HepG2 (cell line): ENCODE measurements around the gene C1QL4. TPM values are rescaled to one million over a fixed set of nuclear protein-coding genes. Genes with fewer than 3 reads are reported as not detected.
A peak's percentile ranks its signal among the peaks of the same experiment; 100 is the strongest.

Experiments
- ESRRA ChIP-seq: sonication (generic); formaldehyde crosslinking; IDR thresholded peaks from 2 replicates; pipeline ENCODE4 v1.5.1; 2020; ENCODE audit warnings: mild to moderate bottlenecking, low read depth, missing genetic modification reagents
- GATA4 ChIP-seq: sonication (generic); IDR thresholded peaks from 2 replicates; pipeline ENCODE4 v1.6.1; 2016; ENCODE audit warnings: antibody characterized with exemption, low read depth, borderline replicate concordance
- GLI4 ChIP-seq: sonication (generic); formaldehyde crosslinking; IDR thresholded peaks from 2 replicates; pipeline ENCODE4 v1.5.1; 2020; ENCODE audit warnings: missing genetic modification reagents, mild to moderate bottlenecking, moderate library complexity, borderline replicate concordance
- KMT2B ChIP-seq: IDR thresholded peaks from 2 replicates; pipeline ENCODE4 v1.6.1; 2016; ENCODE audit warnings: missing genetic modification reagents, missing compliant biosample characterization
- NR3C1 ChIP-seq: sonication (generic); formaldehyde crosslinking; IDR thresholded peaks from 2 replicates; pipeline ENCODE4 v1.4.0; 2020; ENCODE audit warnings: missing genetic modification reagents
- PHF20 ChIP-seq: sonication (generic); formaldehyde crosslinking; IDR thresholded peaks from 2 replicates; pipeline ENCODE4 v1.5.0; 2020; ENCODE audit warnings: mild to moderate bottlenecking, missing genetic modification reagents
- PHF8 ChIP-seq: sonication (generic); formaldehyde crosslinking; IDR thresholded peaks from 2 replicates; pipeline ENCODE4 v1.5.0; 2020; ENCODE audit warnings: missing genetic modification reagents
- SCMH1 ChIP-seq: sonication (generic); formaldehyde crosslinking; IDR thresholded peaks from 2 replicates; pipeline ENCODE4 v1.9.0; 2021; ENCODE audit warnings: missing genetic modification reagents, mild to moderate bottlenecking, borderline replicate concordance
- SSRP1 ChIP-seq: IDR thresholded peaks from 2 replicates; pipeline ENCODE4 v1.6.1; 2016; ENCODE audit warnings: control low read depth
- TEAD2 ChIP-seq: sonication (generic); formaldehyde crosslinking; IDR thresholded peaks from 2 replicates; pipeline ENCODE4 v1.9.0; 2021; ENCODE audit warnings: missing genetic modification reagents
- TRIM24 ChIP-seq: sonication (generic); formaldehyde crosslinking; IDR thresholded peaks from 2 replicates; pipeline ENCODE4 v1.8.0; 2022; ENCODE audit warnings: mild to moderate bottlenecking, missing genetic modification reagents
- ZBTB21 ChIP-seq: sonication (generic); formaldehyde crosslinking; IDR thresholded peaks from 2 replicates; pipeline ENCODE4 v1.4.0; 2020; ENCODE audit warnings: missing genetic modification reagents
- ZFX ChIP-seq: sonication (generic); formaldehyde crosslinking; IDR thresholded peaks from 2 replicates; pipeline ENCODE4 v1.4.0; 2020; ENCODE audit warnings: mild to moderate bottlenecking, low read depth, missing genetic modification reagents, moderate library complexity
- ZIK1 ChIP-seq: sonication (generic); formaldehyde crosslinking; IDR thresholded peaks from 2 replicates; pipeline ENCODE4 v1.5.0; 2020; ENCODE audit warnings: mild to moderate bottlenecking, low read depth, missing genetic modification reagents, borderline replicate concordance
- ZNF335 ChIP-seq: sonication (generic); formaldehyde crosslinking; IDR thresholded peaks from 2 replicates; pipeline ENCODE4 v1.4.0; 2020; ENCODE audit warnings: missing genetic modification reagents
- ZNF383 ChIP-seq: sonication (generic); formaldehyde crosslinking; IDR thresholded peaks from 2 replicates; pipeline ENCODE4 v1.4.0; 2020; ENCODE audit warnings: missing genetic modification reagents, mild to moderate bottlenecking, borderline replicate concordance
- ZZZ3 ChIP-seq: sonication (generic); formaldehyde crosslinking; IDR thresholded peaks from 2 replicates; pipeline ENCODE4 v1.4.0; 2020; ENCODE audit warnings: missing genetic modification reagents, mild to moderate bottlenecking, borderline replicate concordance
- polyA plus RNA-seq, 8 experiments: library from polyadenylated mRNA; depleted of rRNA in 3 of 8; stranded (reverse) in 7 of 8; unstranded in 1 of 8; fragments of >200 nt; fragmentation: Illumina TruSeq in 4 of 8; extraction: Trizol in 4 of 8; gene quantifications; 2 replicates each; pipeline versions ENCODE4 v1.2.1 to v1.2.3, GENCODE V29; 2011 to 2016; ENCODE audit warnings: low read depth in 4 of 8, missing spikeins in 1 of 8, mixed read lengths in 1 of 8; ENCODE audit not compliant: insufficient read depth in 1 of 8
- total RNA-seq, 5 experiments: library from RNA; depleted of rRNA; stranded (reverse); fragments of >200 nt; fragmentation: Illumina TruSeq; extraction: Trizol; gene quantifications; 2 replicates each; pipeline ENCODE4 v1.2.3, GENCODE V29; 2016; ENCODE audit warnings: low read depth in 1 of 5
- TF ChIP-seq, protein P1 (sequence below): sonication (generic); formaldehyde crosslinking; IDR thresholded peaks from 2 replicates; pipeline ENCODE4 v1.8.0; 2022; ENCODE audit warnings: mild to moderate bottlenecking, missing genetic modification reagents, borderline replicate concordance
- TF ChIP-seq, protein P2 (sequence below): sonication (generic); formaldehyde crosslinking; IDR thresholded peaks from 2 replicates; pipeline ENCODE4 v1.4.0; 2020; ENCODE audit warnings: missing genetic modification reagents
- TF ChIP-seq, protein P3 (sequence below), 2 experiments: fragments of 450-650 bp in 1 of 2; sonication (generic) in 1 of 2; formaldehyde crosslinking; IDR thresholded peaks; 2 replicates each; pipeline versions ENCODE4 v1.5.0 to v1.8.0; 2020 to 2022; ENCODE audit warnings: mild to moderate bottlenecking in 1 of 2, missing genetic modification reagents in 1 of 2
- TF ChIP-seq, protein P4 (sequence below): sonication (generic); formaldehyde crosslinking; IDR thresholded peaks from 2 replicates; pipeline ENCODE4 v1.8.1; 2023; ENCODE audit warnings: mild to moderate bottlenecking, moderate library complexity, missing genetic modification reagents
- TF ChIP-seq, protein P5 (sequence below): sonication (generic); formaldehyde crosslinking; IDR thresholded peaks from 2 replicates; pipeline ENCODE4 v1.4.0; 2020; ENCODE audit warnings: missing genetic modification reagents

The C1QL4 gene
- total and polyA plus RNA-seq, 2 of the 13 experiments (the other 11 are each of a cell fraction or from before 2014, with no cell fraction given), result 0.03 TPM; not detected in 1

DNA sequence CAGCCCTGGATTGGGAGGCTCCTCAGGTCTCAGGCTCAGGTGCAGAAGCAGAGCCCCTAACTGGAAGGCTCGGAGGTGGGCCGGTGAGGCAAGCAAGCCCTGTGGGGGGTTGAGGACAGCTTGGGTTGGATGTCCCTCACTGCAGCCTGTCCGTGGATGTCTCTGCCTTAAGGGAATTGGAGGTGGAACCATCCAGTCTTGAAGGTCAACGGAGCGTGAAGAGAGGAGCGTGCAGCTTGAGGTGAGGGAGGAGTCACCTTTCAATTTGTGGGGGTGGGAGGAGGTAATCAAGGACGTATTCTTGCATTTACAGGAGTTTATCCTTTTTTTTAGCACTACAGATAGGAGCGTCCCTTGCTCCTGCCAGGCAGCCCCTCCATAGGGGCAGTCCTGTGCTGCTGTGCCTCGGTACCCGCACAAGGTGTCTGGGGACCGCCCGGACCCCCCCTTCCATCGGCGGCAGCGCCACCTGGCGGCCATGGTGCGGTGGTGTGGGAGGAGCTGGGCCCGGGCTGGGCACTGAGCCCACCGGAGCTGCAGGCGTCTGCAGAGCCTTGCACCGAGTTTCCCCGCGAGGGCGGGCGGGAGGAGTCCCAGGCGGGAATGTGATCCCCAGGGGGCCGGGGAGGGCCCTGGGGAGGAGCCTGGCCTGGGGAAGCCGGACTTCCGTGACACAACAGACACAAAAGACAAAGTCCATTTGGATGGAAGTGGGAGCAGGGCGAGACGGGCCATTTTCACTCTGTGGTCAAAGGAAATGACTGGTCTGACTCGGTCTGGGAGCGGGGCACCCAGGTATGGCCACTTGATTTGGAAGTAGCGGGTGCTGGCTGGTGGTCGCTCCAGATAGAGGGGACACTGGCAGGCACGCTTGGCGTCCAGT, 10.6 kb upstream of the C1QL4 start (continued):
- TF ChIP-seq, protein P1, sequence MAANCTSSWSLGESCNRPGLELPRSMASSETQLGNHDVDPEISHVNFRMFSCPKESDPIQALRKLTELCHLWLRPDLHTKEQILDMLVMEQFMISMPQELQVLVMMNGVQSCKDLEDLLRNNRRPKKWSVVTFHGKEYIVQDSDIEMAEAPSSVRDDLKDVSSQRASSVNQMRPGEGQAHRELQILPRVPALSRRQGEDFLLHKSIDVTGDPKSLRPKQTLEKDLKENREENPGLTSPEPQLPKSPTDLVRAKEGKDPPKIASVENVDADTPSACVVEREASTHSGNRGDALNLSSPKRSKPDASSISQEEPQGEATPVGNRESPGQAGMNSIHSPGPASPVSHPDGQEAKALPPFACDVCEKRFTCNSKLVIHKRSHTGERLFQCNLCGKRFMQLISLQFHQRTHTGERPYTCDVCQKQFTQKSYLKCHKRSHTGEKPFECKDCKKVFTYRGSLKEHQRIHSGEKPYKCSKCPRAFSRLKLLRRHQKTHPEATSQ (CRISPR knock-in tag), result peak; percentile 76; the same call in 1 of the 2 replicates
- no peak for TF ChIP-seq SSRP1
- peak; percentile 72 for TF ChIP-seq KMT2B (CRISPR knock-in tag)
- TF ChIP-seq, protein P2, sequence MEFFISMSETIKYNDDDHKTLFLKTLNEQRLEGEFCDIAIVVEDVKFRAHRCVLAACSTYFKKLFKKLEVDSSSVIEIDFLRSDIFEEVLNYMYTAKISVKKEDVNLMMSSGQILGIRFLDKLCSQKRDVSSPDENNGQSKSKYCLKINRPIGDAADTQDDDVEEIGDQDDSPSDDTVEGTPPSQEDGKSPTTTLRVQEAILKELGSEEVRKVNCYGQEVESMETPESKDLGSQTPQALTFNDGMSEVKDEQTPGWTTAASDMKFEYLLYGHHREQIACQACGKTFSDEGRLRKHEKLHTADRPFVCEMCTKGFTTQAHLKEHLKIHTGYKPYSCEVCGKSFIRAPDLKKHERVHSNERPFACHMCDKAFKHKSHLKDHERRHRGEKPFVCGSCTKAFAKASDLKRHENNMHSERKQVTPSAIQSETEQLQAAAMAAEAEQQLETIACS (CRISPR knock-in tag), result no peak; the same call in 1 of the 2 replicates
- TF ChIP-seq ESRRA, result peak; percentile 65; the same call in 1 of the 2 replicates
- TF ChIP-seq, protein P3, sequence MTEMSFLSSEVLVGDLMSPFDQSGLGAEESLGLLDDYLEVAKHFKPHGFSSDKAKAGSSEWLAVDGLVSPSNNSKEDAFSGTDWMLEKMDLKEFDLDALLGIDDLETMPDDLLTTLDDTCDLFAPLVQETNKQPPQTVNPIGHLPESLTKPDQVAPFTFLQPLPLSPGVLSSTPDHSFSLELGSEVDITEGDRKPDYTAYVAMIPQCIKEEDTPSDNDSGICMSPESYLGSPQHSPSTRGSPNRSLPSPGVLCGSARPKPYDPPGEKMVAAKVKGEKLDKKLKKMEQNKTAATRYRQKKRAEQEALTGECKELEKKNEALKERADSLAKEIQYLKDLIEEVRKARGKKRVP (CRISPR knock-in tag; IDR thresholded peaks at IDR 0.05), result no peak
- TF ChIP-seq ZFX (CRISPR knock-in tag), result peak; percentile 83
- TF ChIP-seq ZBTB21 (CRISPR knock-in tag), result no peak
- peak; percentile 58; the same call in 1 of the 2 replicates for TF ChIP-seq GATA4
- TF ChIP-seq, protein P4, sequence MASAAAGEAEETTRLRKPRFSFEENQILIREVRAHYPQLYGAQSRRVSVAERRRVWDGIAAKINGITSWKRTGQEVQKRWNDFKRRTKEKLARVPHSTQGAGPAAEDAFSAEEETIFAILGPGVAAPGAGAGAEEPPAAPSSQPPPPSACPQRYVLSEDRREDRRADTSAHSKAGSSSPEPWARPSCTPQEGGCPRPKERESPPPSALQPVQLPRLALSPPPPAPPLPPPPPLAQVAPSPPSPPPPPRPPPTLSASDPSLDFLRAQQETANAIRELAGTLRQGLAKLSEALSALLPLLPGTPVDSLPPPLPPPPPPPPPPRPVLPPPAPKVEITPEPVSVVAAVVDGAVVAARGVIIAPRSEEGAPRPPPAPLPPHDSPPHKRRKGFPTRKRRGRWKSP, result peak; percentile 51; the same call in 1 of the 2 replicates
- 0 out of 2 replicates have a peak, but pooled peaks have one; percentile 7 for TF ChIP-seq TRIM24 (CRISPR knock-in tag)
- TF ChIP-seq ZIK1 (CRISPR knock-in tag), result no peak
- TF ChIP-seq NR3C1 (CRISPR knock-in tag), result no peak
- peak; percentile 83 for TF ChIP-seq PHF8 (CRISPR knock-in tag)
- no peak for TF ChIP-seq SCMH1 (CRISPR knock-in tag)
- TF ChIP-seq, protein P5, sequence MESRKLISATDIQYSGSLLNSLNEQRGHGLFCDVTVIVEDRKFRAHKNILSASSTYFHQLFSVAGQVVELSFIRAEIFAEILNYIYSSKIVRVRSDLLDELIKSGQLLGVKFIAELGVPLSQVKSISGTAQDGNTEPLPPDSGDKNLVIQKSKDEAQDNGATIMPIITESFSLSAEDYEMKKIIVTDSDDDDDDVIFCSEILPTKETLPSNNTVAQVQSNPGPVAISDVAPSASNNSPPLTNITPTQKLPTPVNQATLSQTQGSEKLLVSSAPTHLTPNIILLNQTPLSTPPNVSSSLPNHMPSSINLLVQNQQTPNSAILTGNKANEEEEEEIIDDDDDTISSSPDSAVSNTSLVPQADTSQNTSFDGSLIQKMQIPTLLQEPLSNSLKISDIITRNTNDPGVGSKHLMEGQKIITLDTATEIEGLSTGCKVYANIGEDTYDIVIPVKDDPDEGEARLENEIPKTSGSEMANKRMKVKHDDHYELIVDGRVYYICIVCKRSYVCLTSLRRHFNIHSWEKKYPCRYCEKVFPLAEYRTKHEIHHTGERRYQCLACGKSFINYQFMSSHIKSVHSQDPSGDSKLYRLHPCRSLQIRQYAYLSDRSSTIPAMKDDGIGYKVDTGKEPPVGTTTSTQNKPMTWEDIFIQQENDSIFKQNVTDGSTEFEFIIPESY (CRISPR knock-in tag), result peak; percentile 21; the same call in 1 of the 2 replicates
- TF ChIP-seq ZNF383 (CRISPR knock-in tag), result no peak
- TF ChIP-seq PHF20 (CRISPR knock-in tag), result peak; percentile 81
- TF ChIP-seq ZNF335 (CRISPR knock-in tag), result peak; percentile 72; the same call in 1 of the 2 replicates
- peak; percentile 59; the same call in 1 of the 2 replicates for TF ChIP-seq TEAD2 (CRISPR knock-in tag)
- TF ChIP-seq GLI4 (CRISPR knock-in tag), result no peak
- peak; percentile 65; the same call in 1 of the 2 replicates for TF ChIP-seq ZZZ3 (CRISPR knock-in tag)
